Ascending aorta (tissue), 2 donors: ENCODE results near the gene SLCO3A1. TPM values are rescaled to one million over a fixed set of nuclear protein-coding genes. Genes with fewer than 3 reads are reported as not detected.

Source experiments
- DNase-seq, 2 donors: peaks; one replicate each; pipeline ENCODE4 v3.0.0-alpha.2; 2019; ENCODE audit warnings: low spot score in 2 of 2
- H3K27ac ChIP-seq, 2 donors: fragments of 200-600 bp; sonication (generic); one replicate each; pipeline ENCODE4 v1.5.1; 2016 to 2017; ENCODE audit warnings: mild to moderate bottlenecking in 1 of 2
- H3K27me3 ChIP-seq: fragments of 200-600 bp; sonication (generic); one replicate; pipeline ENCODE4 v1.5.1; 2017
- H3K36me3 ChIP-seq, 2 donors: fragments of 200-600 bp; sonication (generic); one replicate each; pipeline ENCODE4 v1.5.1; 2016
- H3K4me1 ChIP-seq, 2 donors: fragments of 200-600 bp; sonication (generic); one replicate each; pipeline ENCODE4 v1.5.1; 2016 to 2017; ENCODE audit warnings: mild to moderate bottlenecking in 1 of 2
- H3K4me3 ChIP-seq, 2 donors: fragments of 200-600 bp; sonication (generic); one replicate each; pipeline ENCODE4 v1.5.1; 2016 to 2017; ENCODE audit warnings: mild to moderate bottlenecking in 1 of 2
- H3K9me3 ChIP-seq, 2 donors: fragments of 200-600 bp; sonication (generic); one replicate each; pipeline ENCODE4 v1.5.1; 2016
- intact Hi-C: fragments of 100-400 bp; cut with DNase I; formaldehyde crosslinking; loops from one replicate; pipeline ENCODE4 v1.15.1; 2023
- total RNA-seq: library from RNA; depleted of rRNA; stranded (reverse); fragments of >200 nt; gene quantifications from one replicate; pipeline ENCODE4 v1.1.0, GENCODE V29; 2016
- TF ChIP-seq, protein P1 (sequence below), 3 experiments: fragments of 200-600 bp in 2 of 3; fragments of 450-650 bp in 1 of 3; sonication (generic) in 2 of 3; IDR thresholded peaks; one replicate each; pipeline ENCODE4 v1.5.1; 2016 to 2019; ENCODE audit warnings: antibody characterized with exemption in 3 of 3, mild to moderate bottlenecking in 1 of 3, moderate library complexity in 1 of 3

The SLCO3A1 gene
- total RNA-seq, 1 donor from 2014 or later, result 53.2 TPM

DNA sequence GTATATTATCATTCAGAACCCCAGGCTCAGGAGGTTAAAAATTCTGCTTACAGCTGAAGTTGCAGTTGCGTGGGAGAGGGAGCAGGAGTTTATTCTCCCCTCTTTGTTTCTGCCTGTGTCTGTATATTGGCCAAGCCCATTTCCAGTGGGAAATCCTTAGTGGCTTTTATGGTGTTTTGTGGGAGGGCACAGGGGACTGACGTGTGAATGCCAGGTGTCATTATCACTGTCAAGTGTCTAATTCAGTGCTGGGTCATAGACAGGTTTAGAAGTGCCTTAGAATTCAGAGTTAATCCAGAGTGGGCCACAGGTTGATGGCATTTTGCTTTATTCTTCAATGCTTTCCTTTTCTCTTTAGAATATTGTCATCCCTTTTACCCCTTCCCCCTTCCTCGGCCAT lies 33.4 kb downstream of the SLCO3A1 start:
- no peak for DNase-seq
- H3K27ac ChIP-seq, result no peak overlapping the region

GRCh38 chr15:91887321-91887720 lies 33.8 kb downstream of the SLCO3A1 start:
- Histone ChIP-seq H3K27ac (no peak overlapping the region), H3K27me3 (no peaks in the 10 kb centered on the region), H3K9me3 (no peaks in the 10 kb centered on the region), H3K36me3 (no peaks in the 10 kb centered on the region), H3K4me1 (peaks cover 0 to 5% of the 10 kb centered on the region in 2 donors), H3K4me3 (no peak overlapping the region)
- TF ChIP-seq, protein P1, sequence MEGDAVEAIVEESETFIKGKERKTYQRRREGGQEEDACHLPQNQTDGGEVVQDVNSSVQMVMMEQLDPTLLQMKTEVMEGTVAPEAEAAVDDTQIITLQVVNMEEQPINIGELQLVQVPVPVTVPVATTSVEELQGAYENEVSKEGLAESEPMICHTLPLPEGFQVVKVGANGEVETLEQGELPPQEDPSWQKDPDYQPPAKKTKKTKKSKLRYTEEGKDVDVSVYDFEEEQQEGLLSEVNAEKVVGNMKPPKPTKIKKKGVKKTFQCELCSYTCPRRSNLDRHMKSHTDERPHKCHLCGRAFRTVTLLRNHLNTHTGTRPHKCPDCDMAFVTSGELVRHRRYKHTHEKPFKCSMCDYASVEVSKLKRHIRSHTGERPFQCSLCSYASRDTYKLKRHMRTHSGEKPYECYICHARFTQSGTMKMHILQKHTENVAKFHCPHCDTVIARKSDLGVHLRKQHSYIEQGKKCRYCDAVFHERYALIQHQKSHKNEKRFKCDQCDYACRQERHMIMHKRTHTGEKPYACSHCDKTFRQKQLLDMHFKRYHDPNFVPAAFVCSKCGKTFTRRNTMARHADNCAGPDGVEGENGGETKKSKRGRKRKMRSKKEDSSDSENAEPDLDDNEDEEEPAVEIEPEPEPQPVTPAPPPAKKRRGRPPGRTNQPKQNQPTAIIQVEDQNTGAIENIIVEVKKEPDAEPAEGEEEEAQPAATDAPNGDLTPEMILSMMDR (IDR thresholded peaks at IDR 0.05), result no peak
- no peak for DNase-seq
- intact Hi-C loops, result no loop called here

More for the DNA sequence above, 33.4 kb downstream of the SLCO3A1 start:
- TF ChIP-seq, protein P1 (IDR thresholded peaks at IDR 0.05), result no peak
- no peaks in the 10 kb centered on the region for H3K27me3 ChIP-seq
- intact Hi-C loops, result loop anchor here (1.0 kb wide), 1 partner anchor 190 kb away; no protein-coding TSS in a partner anchor
- peaks cover 0 to 5% of the 10 kb centered on the region in 2 donors for H3K4me1 ChIP-seq
- H3K4me3 ChIP-seq, result no peak overlapping the region
- H3K36me3 ChIP-seq, result no peaks in the 10 kb centered on the region
- H3K9me3 ChIP-seq, result no peaks in the 10 kb centered on the region

DNA sequence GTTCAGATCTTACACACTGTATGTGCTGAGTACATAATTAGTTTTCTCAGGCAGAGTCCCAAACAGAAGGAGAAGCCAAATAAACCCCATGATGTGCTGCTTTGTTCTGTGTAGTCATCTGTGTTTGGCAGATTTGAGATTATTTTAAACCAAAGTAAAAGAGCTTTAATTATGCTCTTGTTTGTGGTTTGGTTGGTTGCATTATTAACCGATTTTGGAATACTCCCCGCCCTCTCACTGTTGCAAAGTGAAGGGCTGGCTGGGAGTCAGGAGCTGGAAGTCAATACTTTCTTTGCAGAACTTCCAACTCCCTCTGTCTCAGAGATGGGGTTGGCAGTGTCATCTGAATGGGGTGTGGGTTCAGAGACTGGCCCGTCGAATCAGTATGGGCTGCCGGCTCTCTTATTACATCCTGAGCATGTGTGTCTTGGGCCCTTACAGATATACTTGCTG lies 34.4 kb downstream of the SLCO3A1 start:
- Histone ChIP-seq H3K36me3 (no peaks in the 10 kb centered on the region), H3K4me3 (no peak overlapping the region), H3K4me1 (peaks cover 0 to 5% of the 10 kb centered on the region in 2 donors), H3K9me3 (no peaks in the 10 kb centered on the region), H3K27me3 (no peaks in the 10 kb centered on the region), H3K27ac (no peak overlapping the region)
- intact Hi-C loops, result no loop called here
- DNase-seq, result no peak
- TF ChIP-seq, protein P1 (IDR thresholded peaks at IDR 0.05), result no peak

GRCh38 chr15:91889111-91889815 lies 35.8 kb downstream of the SLCO3A1 start:
- Histone ChIP-seq H3K4me3 (no peak overlapping the region), H3K27me3 (no peaks in the 10 kb centered on the region), H3K4me1 (peaks cover 0 to 5% of the 10 kb centered on the region in 2 donors), H3K27ac (no peak overlapping the region), H3K9me3 (no peaks in the 10 kb centered on the region), H3K36me3 (no peaks in the 10 kb centered on the region)
- DNase-seq, result no peak
- intact Hi-C loops, result no loop called here
- TF ChIP-seq, protein P1 (IDR thresholded peaks at IDR 0.05), result no peak

- H3K4me1 ChIP-seq, result peaks cover 0 to 5% of the 10 kb centered on the region in 2 donors
These were observed 37.1 kb downstream of the SLCO3A1 start for GRCh38 chr15:91890614-91891013.

More at GRCh38 chr15:91890614-91891013, 37.1 kb downstream of the SLCO3A1 start:
- H3K9me3 ChIP-seq, result no peaks in the 10 kb centered on the region
- H3K27ac ChIP-seq, result no peak overlapping the region
- H3K4me3 ChIP-seq, result no peak overlapping the region
- intact Hi-C loops, result no loop called here
- H3K27me3 ChIP-seq, result no peaks in the 10 kb centered on the region
- no peaks in the 10 kb centered on the region for H3K36me3 ChIP-seq
- TF ChIP-seq, protein P1 (IDR thresholded peaks at IDR 0.05), result no peak
- no peak for DNase-seq
